PC-3 (cell line): ENCODE results near the gene NYAP2. TPM values are rescaled to one million over a fixed set of nuclear protein-coding genes. Genes with fewer than 3 reads are reported as not detected.

Experiments
- ATAC-seq: fragments of 200-7000 bp; cut with Tn5 transposase; 2 replicates; pipeline ENCODE4 v1.9.1; 2020; ENCODE audit warnings: mild to moderate bottlenecking, moderate library complexity
- BruUV-seq: library from RNA; stranded (reverse); fragments of 400-500 nt; replicated peaks from 2 replicates; lab custom pipeline; 2021; lab: Mats Ljungman, UMichigan
- CTCF ChIA-PET: fragments of 300-600 bp; sonication (Branson Sonifier 250); formaldehyde crosslinking; loops from one replicate; lab custom pipeline; 2022; ENCODE audit warnings: antibody characterized with exemption; lab: Charles Lee
- POLR2A ChIA-PET: fragments of 300-600 bp; sonication (Branson Sonifier 250); formaldehyde crosslinking; loops from one replicate; lab custom pipeline; 2022; ENCODE audit warnings: antibody characterized with exemption; ENCODE audit not compliant: unreplicated experiment; lab: Charles Lee
- DNase-seq: peaks from one replicate; pipeline ENCODE4 v3.0.0-alpha.2; 2015
- H2AFZ ChIP-seq: fragments of 300-600 bp; sonication (generic); 2 replicates; pipeline ENCODE4 v1.6.0; 2016; ENCODE audit warnings: antibody characterized with exemption, low read length
- H3F3A ChIP-seq: fragments of 300-600 bp; sonication (generic); one replicate; pipeline ENCODE4 v1.6.0; 2017; ENCODE audit warnings: antibody characterized with exemption, low read length, control low read depth, mild to moderate bottlenecking; ENCODE audit not compliant: unreplicated experiment
- H3K27ac ChIP-seq: fragments of 300-600 bp; sonication (generic); 2 replicates; pipeline ENCODE4 v1.5.1; 2016; ENCODE audit warnings: mild to moderate bottlenecking, low read length
- H3K27me3 ChIP-seq: fragments of 300-600 bp; sonication (generic); 2 replicates; pipeline ENCODE4 v1.6.1; 2016; ENCODE audit warnings: low read length, mixed read lengths
- H3K36me3 ChIP-seq: fragments of 300-600 bp; sonication (generic); 2 replicates; pipeline ENCODE4 v1.6.1; 2016; ENCODE audit warnings: low read depth, mixed run types, low read length, mixed read lengths
- H3K4me1 ChIP-seq: fragments of 300-600 bp; sonication (generic); 2 replicates; pipeline ENCODE4 v1.5.1; 2016; ENCODE audit warnings: low read length; ENCODE audit not compliant: insufficient read depth
- H3K4me2 ChIP-seq: fragments of 300-600 bp; sonication (generic); 2 replicates; pipeline ENCODE4 v1.6.0; 2016; ENCODE audit warnings: low read length
- H3K4me3 ChIP-seq: fragments of 300-600 bp; sonication (generic); 2 replicates; pipeline ENCODE4 v1.5.1; 2016; ENCODE audit warnings: mild to moderate bottlenecking, low read length, mixed read lengths
- H3K79me2 ChIP-seq: fragments of 300-600 bp; sonication (generic); 2 replicates; pipeline ENCODE4 v1.6.1; 2017; ENCODE audit warnings: low read length, mixed read lengths
- H3K9ac ChIP-seq: fragments of 300-600 bp; sonication (generic); 2 replicates; pipeline ENCODE4 v1.6.0; 2016; ENCODE audit warnings: mild to moderate bottlenecking, low read length
- H3K9me2 ChIP-seq: fragments of 300-600 bp; sonication (generic); replicated peaks from 2 replicates; pipeline ENCODE4 v1.6.1; 2016; ENCODE audit warnings: mixed run types, low read length, mixed read lengths
- H3K9me3 ChIP-seq: fragments of 300-600 bp; sonication (generic); 2 replicates; pipeline ENCODE4 v1.6.1; 2016; ENCODE audit warnings: low read length, mixed read lengths
- H4K20me1 ChIP-seq: fragments of 300-600 bp; sonication (generic); 2 replicates; pipeline ENCODE4 v1.6.1; 2016; ENCODE audit warnings: low read length, mixed read lengths
- CTCF ChIP-seq: fragments of 300-600 bp; sonication (generic); conservative IDR thresholded peaks from 2 replicates; pipeline ENCODE4 v1.5.1; 2017; ENCODE audit warnings: antibody characterized with exemption, low read depth, mild to moderate bottlenecking, low read length
- EZH2 ChIP-seq: fragments of 300-600 bp; sonication (generic); IDR thresholded peaks from one replicate; pipeline ENCODE4 v1.6.1; 2017; ENCODE audit warnings: antibody characterized with exemption, mild to moderate bottlenecking, low read length; ENCODE audit not compliant: unreplicated experiment
- EZH2phosphoT487 ChIP-seq: fragments of 300-600 bp; sonication (generic); IDR thresholded peaks from 2 replicates; pipeline ENCODE4 v1.6.1; 2018; ENCODE audit warnings: mild to moderate bottlenecking, antibody characterized with exemption, low read length, borderline replicate concordance
- intact Hi-C: fragments of 100-400 bp; cut with micrococcal nuclease; formaldehyde crosslinking; loops from 2 replicates; pipeline ENCODE4 v1.9.0; 2023
- total RNA-seq: library from RNA; depleted of rRNA; stranded (reverse); fragments of >200 nt; gene quantifications from 2 replicates; pipeline ENCODE4 v1.2.3, GENCODE V29; 2014

NYAP2 gene
- total RNA-seq, 1 experiment from 2014 or later = not detected

- Histone ChIP-seq H3K4me3 (no peak overlapping the region), H3K79me2 (no peaks in the 10 kb centered on the region), H3K27me3 (peaks cover 30% of the 10 kb centered on the region), H3K9me3 (no peaks in the 10 kb centered on the region), H3K4me1 (no peaks in the 10 kb centered on the region), H3F3A (no peaks in the 10 kb centered on the region), H3K9ac (no peak overlapping the region), H2AFZ (no peak overlapping the region), H4K20me1 (no peaks in the 10 kb centered on the region), H3K27ac (no peak overlapping the region), H3K4me2 (no peak overlapping the region), H3K9me2 (no peaks in the 10 kb centered on the region), H3K36me3 (no peaks in the 10 kb centered on the region)
- TF ChIP-seq CTCF (no peak), EZH2phosphoT487 (no peak), EZH2 (no peak)
- BruUV-seq = no TSS peak
- CTCF ChIA-PET = no interaction called here
- DNase-seq (no peak), ATAC-seq (no peak)
- intact Hi-C loops = no loop called here
- POLR2A ChIA-PET = no interaction called here
Measured at GRCh38 chr2:225398372-225398771, 1.1 kb upstream of the NYAP2 start.

- no peak overlapping the region for H3K4me2 ChIP-seq
- no peaks in the 10 kb centered on the region for H3K9me3 ChIP-seq
- BruUV-seq = no TSS peak
- no peaks in the 10 kb centered on the region for H3K4me1 ChIP-seq
- H3K27ac ChIP-seq = no peak overlapping the region
- ChIA-PET CTCF (no interaction called here), POLR2A (no interaction called here)
- no peak overlapping the region for H3K9ac ChIP-seq
- no peaks in the 10 kb centered on the region for H3F3A ChIP-seq
- no peaks in the 10 kb centered on the region for H3K9me2 ChIP-seq
- TF ChIP-seq EZH2phosphoT487 = no peak
- TF ChIP-seq CTCF = no peak
- TF ChIP-seq EZH2 = no peak
- ATAC-seq (0 out of 2 replicates have a peak, but pooled peaks have one; percentile 22), DNase-seq (peak; percentile 53)
- no peak overlapping the region for H3K4me3 ChIP-seq
- H3K27me3 ChIP-seq = peaks cover 30% of the 10 kb centered on the region
- H2AFZ ChIP-seq = no peak overlapping the region
- intact Hi-C loops = no loop called here
- H3K79me2 ChIP-seq = no peaks in the 10 kb centered on the region
- no peaks in the 10 kb centered on the region for H3K36me3 ChIP-seq
- H4K20me1 ChIP-seq = no peaks in the 10 kb centered on the region
Measured at GRCh38 chr2:225400060-225400511, 576 bp downstream of the NYAP2 start.

- Histone ChIP-seq H3K27me3 (peaks cover 30% of the 10 kb centered on the region), H3K9me3 (no peaks in the 10 kb centered on the region), H3K36me3 (no peaks in the 10 kb centered on the region), H3K27ac (no peak overlapping the region), H3K4me1 (no peaks in the 10 kb centered on the region), H4K20me1 (no peaks in the 10 kb centered on the region), H3F3A (no peaks in the 10 kb centered on the region), H3K4me2 (no peak overlapping the region), H3K9ac (no peak overlapping the region), H3K79me2 (no peaks in the 10 kb centered on the region), H3K4me3 (no peak overlapping the region), H3K9me2 (no peaks in the 10 kb centered on the region), H2AFZ (no peak overlapping the region)
- DNase-seq (no peak), ATAC-seq (no peak)
- ChIA-PET CTCF (no interaction called here), POLR2A (no interaction called here)
- intact Hi-C loops = no loop called here
- TF ChIP-seq EZH2 (no peak), CTCF (no peak), EZH2phosphoT487 (no peak)
- BruUV-seq = no TSS peak
Measured at GRCh38 chr2:225400546-225401400, 1.3 kb downstream of the NYAP2 start.
